Activated CD4-positive, alpha-beta T cell treated with anti-CD3 and anti-CD28 coated beads, Interleukin-2, amount 10 ng/mL, durations not matched to agents 7 days and 5 days (primary cell): ENCODE data around the gene HNRNPH2. TPM values are rescaled to one million over a fixed set of nuclear protein-coding genes. Genes with fewer than 3 reads are reported as not detected.

Experiments used
- CTCF ChIA-PET: fragments of 350-600 bp; sonication (Branson Sonifier 250); formaldehyde crosslinking; loops from one replicate; lab custom pipeline; 2021; ENCODE audit warnings: antibody characterized with exemption; lab: Charles Lee
- POLR2A ChIA-PET: fragments of 350-600 bp; sonication (Branson Sonifier 250); formaldehyde crosslinking; loops from one replicate; lab custom pipeline; 2021; ENCODE audit warnings: antibody characterized with exemption; lab: Charles Lee
- DNase-seq: peaks from one replicate; pipeline ENCODE4 v3.0.0-alpha.2; 2020
- H3K27ac Mint-ChIP-seq: one replicate; pipeline ENCODE4 v1.8.0; 2021; ENCODE audit warnings: mild to moderate bottlenecking, moderate library complexity, mixed read lengths
- H3K27me3 Mint-ChIP-seq: one replicate; pipeline ENCODE4 v1.8.0; 2021; ENCODE audit warnings: mixed read lengths
- H3K36me3 Mint-ChIP-seq: one replicate; pipeline ENCODE4 v1.8.0; 2021; ENCODE audit warnings: low read depth, mixed read lengths
- H3K4me1 Mint-ChIP-seq: one replicate; pipeline ENCODE4 v1.8.0; 2021; ENCODE audit warnings: mixed read lengths
- H3K4me3 Mint-ChIP-seq: one replicate; pipeline ENCODE4 v1.8.0; 2021; ENCODE audit warnings: mild to moderate bottlenecking, moderate library complexity, mixed read lengths
- H3K9me3 Mint-ChIP-seq: one replicate; pipeline ENCODE4 v1.8.0; 2021; ENCODE audit warnings: mixed read lengths
- total RNA-seq, 2 experiments: library from RNA; stranded (reverse); gene quantifications; one replicate each; pipeline ENCODE4 v1.2.3, GENCODE V29; 2021

Gene HNRNPH2
- total RNA-seq, 2 experiments from 2014 or later, result 41.7 to 46.9 TPM

- POLR2A ChIA-PET, result no interaction called here
- H3K4me1 Mint-ChIP-seq, result peaks cover 22% of the 10 kb centered on the region
- H3K4me3 Mint-ChIP-seq, result peak overlapping the region; percentile 83
- no peaks in the 10 kb centered on the region for H3K27me3 Mint-ChIP-seq
- H3K36me3 Mint-ChIP-seq, result peaks cover 15% of the 10 kb centered on the region
- DNase-seq, result peak; percentile 8
- H3K9me3 Mint-ChIP-seq, result no peaks in the 10 kb centered on the region
- peak overlapping the region; percentile 95 for H3K27ac Mint-ChIP-seq
- CTCF ChIA-PET, result interaction anchor here (0.9 kb wide), 1 partner anchor 18 kb away, joined by 3 read pairs; no protein-coding TSS in a partner anchor
Observed at GRCh38 chrX:101407167-101407747, 765 bp upstream of the HNRNPH2 start.

- POLR2A ChIA-PET, result no interaction called here
- DNase-seq, result no peak
- CTCF ChIA-PET, result no interaction called here
- no peaks in the 10 kb centered on the region for H3K27me3 Mint-ChIP-seq
- peak overlapping the region; percentile 83 for H3K4me3 Mint-ChIP-seq
- H3K4me1 Mint-ChIP-seq, result peaks cover 30% of the 10 kb centered on the region
- H3K9me3 Mint-ChIP-seq, result no peaks in the 10 kb centered on the region
- peak overlapping the region; percentile 95 for H3K27ac Mint-ChIP-seq
- peaks cover 18% of the 10 kb centered on the region for H3K36me3 Mint-ChIP-seq
Observed at GRCh38 chrX:101408532-101408841, 465 bp downstream of the HNRNPH2 start.

- ChIA-PET CTCF (interaction anchor here (0.6 to 0.7 kb wide), 2 partner anchors 62 to 248 kb away, joined by 3 read pairs; no protein-coding TSS in a partner anchor), POLR2A (no interaction called here)
- Mint-ChIP-seq H3K27ac (peak overlapping the region; percentile 95), H3K4me1 (peaks cover 29% of the 10 kb centered on the region), H3K9me3 (no peaks in the 10 kb centered on the region), H3K4me3 (peak overlapping the region; percentile 83), H3K36me3 (peaks cover 15% of the 10 kb centered on the region), H3K27me3 (no peaks in the 10 kb centered on the region)
- no peak for DNase-seq
Observed at GRCh38 chrX:101409043-101409442, 1.0 kb downstream of the HNRNPH2 start.

- CTCF ChIA-PET, result no interaction called here
- Mint-ChIP-seq H3K36me3 (peaks cover 14% of the 10 kb centered on the region), H3K27ac (peak overlapping the region; percentile 65), H3K9me3 (no peaks in the 10 kb centered on the region), H3K27me3 (no peaks in the 10 kb centered on the region), H3K4me3 (peak overlapping the region; percentile 57), H3K4me1 (peaks cover 34% of the 10 kb centered on the region)
- POLR2A ChIA-PET, result no interaction called here
- no peak for DNase-seq
Observed at GRCh38 chrX:101410461-101410860, 2.4 kb downstream of the HNRNPH2 start.

- ChIA-PET POLR2A (no interaction called here), CTCF (no interaction called here)
- peaks cover 14% of the 10 kb centered on the region for H3K36me3 Mint-ChIP-seq
- no peak for DNase-seq
- H3K4me3 Mint-ChIP-seq, result no peak overlapping the region
- H3K27ac Mint-ChIP-seq, result no peak overlapping the region
- H3K27me3 Mint-ChIP-seq, result no peaks in the 10 kb centered on the region
- H3K9me3 Mint-ChIP-seq, result no peaks in the 10 kb centered on the region
- H3K4me1 Mint-ChIP-seq, result peaks cover 33% of the 10 kb centered on the region
Observed at GRCh38 chrX:101411984-101412383, 4.0 kb downstream of the HNRNPH2 start.

- Mint-ChIP-seq H3K36me3 (peaks cover 17% of the 10 kb centered on the region), H3K27me3 (no peaks in the 10 kb centered on the region), H3K4me1 (peaks cover 40% of the 10 kb centered on the region), H3K4me3 (no peak overlapping the region), H3K27ac (peak overlapping the region; percentile 50), H3K9me3 (no peaks in the 10 kb centered on the region)
- ChIA-PET POLR2A (no interaction called here), CTCF (interaction anchor here (0.6 to 1.9 kb wide), 7 partner anchors 9 to 1550 kb away, joined by 3 to 5 read pairs (median 3); no protein-coding TSS in a partner anchor)
- DNase-seq, result peak; percentile 61
Observed at GRCh38 chrX:101415180-101416145, 7.4 kb downstream of the HNRNPH2 start.

GRCh38 chrX:101416691-101417090, 8.7 kb downstream of the HNRNPH2 start:
- Mint-ChIP-seq H3K4me3 (no peak overlapping the region), H3K9me3 (no peaks in the 10 kb centered on the region), H3K27ac (peak overlapping the region; percentile 66), H3K27me3 (no peaks in the 10 kb centered on the region), H3K36me3 (peaks cover 16% of the 10 kb centered on the region), H3K4me1 (peaks cover 36% of the 10 kb centered on the region)
- ChIA-PET POLR2A (no interaction called here), CTCF (interaction anchor here (0.5 to 1.9 kb wide), 5 partner anchors 9 to 1146 kb away, joined by 3 to 5 read pairs (median 5); no protein-coding TSS in a partner anchor)
- DNase-seq, result no peak

GRCh38 chrX:101417190-101417589, 9.2 kb downstream of the HNRNPH2 start:
- Mint-ChIP-seq H3K27me3 (no peaks in the 10 kb centered on the region), H3K36me3 (peaks cover 12% of the 10 kb centered on the region), H3K4me1 (peaks cover 35% of the 10 kb centered on the region), H3K27ac (peak overlapping the region; percentile 95), H3K4me3 (peak overlapping the region; percentile 82), H3K9me3 (no peaks in the 10 kb centered on the region)
- ChIA-PET POLR2A (no interaction called here), CTCF (interaction anchor here (1.3 to 1.7 kb wide), 2 partner anchors 26 to 342 kb away, joined by 5 to 6 read pairs; partner anchors contain the start of gene RPL36A)
- no peak for DNase-seq

GRCh38 chrX:101417981-101418841, 10.2 kb downstream of the HNRNPH2 start:
- peaks cover 27% of the 10 kb centered on the region for H3K4me1 Mint-ChIP-seq
- CTCF ChIA-PET, result interaction anchor here (0.7 to 1.3 kb wide), 3 partner anchors 27 to 380 kb away, joined by 3 to 6 read pairs (median 3); partner anchors contain the start of gene RPL36A
- H3K36me3 Mint-ChIP-seq, result peaks cover 3% of the 10 kb centered on the region
- POLR2A ChIA-PET, result no interaction called here
- H3K27ac Mint-ChIP-seq, result peak overlapping the region; percentile 95
- DNase-seq, result peak; percentile 30
- H3K4me3 Mint-ChIP-seq, result peak overlapping the region; percentile 82
- H3K9me3 Mint-ChIP-seq, result no peaks in the 10 kb centered on the region
- no peaks in the 10 kb centered on the region for H3K27me3 Mint-ChIP-seq

GRCh38 chrX:101419489-101419888, 11.5 kb downstream of the HNRNPH2 start:
- peaks cover 27% of the 10 kb centered on the region for H3K4me1 Mint-ChIP-seq
- POLR2A ChIA-PET, result no interaction called here
- H3K9me3 Mint-ChIP-seq, result no peaks in the 10 kb centered on the region

GRCh38 chrX:101427954-101428353, 19.9 kb downstream of the HNRNPH2 start:
- H3K36me3 Mint-ChIP-seq, result no peaks in the 10 kb centered on the region
- H3K27ac Mint-ChIP-seq, result no peak overlapping the region
- no peaks in the 10 kb centered on the region for H3K9me3 Mint-ChIP-seq
- peaks cover 14% of the 10 kb centered on the region for H3K4me1 Mint-ChIP-seq
- no peak for DNase-seq
- H3K27me3 Mint-ChIP-seq, result no peaks in the 10 kb centered on the region
- ChIA-PET CTCF (no interaction called here), POLR2A (no interaction called here)
- H3K4me3 Mint-ChIP-seq, result no peak overlapping the region

More at GRCh38 chrX:101419489-101419888, 11.5 kb downstream of the HNRNPH2 start:
- Mint-ChIP-seq H3K36me3 (peaks cover 3% of the 10 kb centered on the region), H3K4me3 (peak overlapping the region; percentile 8), H3K27ac (peak overlapping the region; percentile 33), H3K27me3 (no peaks in the 10 kb centered on the region)
- CTCF ChIA-PET, result interaction anchor here (0.8 to 1.6 kb wide), 3 partner anchors 9 to 73 kb away, joined by 3 to 5 read pairs (median 3); no protein-coding TSS in a partner anchor
- DNase-seq, result no peak

GRCh38 chrX:101429934-101430333, 21.9 kb downstream of the HNRNPH2 start:
- Mint-ChIP-seq H3K36me3 (no peaks in the 10 kb centered on the region), H3K27me3 (no peaks in the 10 kb centered on the region), H3K4me3 (no peak overlapping the region), H3K27ac (no peak overlapping the region), H3K9me3 (no peaks in the 10 kb centered on the region), H3K4me1 (peaks cover 14% of the 10 kb centered on the region)
- no peak for DNase-seq
- CTCF ChIA-PET, result no interaction called here
- POLR2A ChIA-PET, result no interaction called here
